ENCODE data around the gene RBBP4. TPM values are rescaled to one million over a fixed set of nuclear protein-coding genes. Genes with fewer than 3 reads are reported as not detected.
"Not testable (repeated sequence)": the region's sequence is repeated elsewhere in the genome, so short reads cannot be mapped to it uniquely, and the experiment has no call there.

RBBP4 gene
- total RNA-seq, 1 donor from 2014 or later, result 155 TPM

DNA sequence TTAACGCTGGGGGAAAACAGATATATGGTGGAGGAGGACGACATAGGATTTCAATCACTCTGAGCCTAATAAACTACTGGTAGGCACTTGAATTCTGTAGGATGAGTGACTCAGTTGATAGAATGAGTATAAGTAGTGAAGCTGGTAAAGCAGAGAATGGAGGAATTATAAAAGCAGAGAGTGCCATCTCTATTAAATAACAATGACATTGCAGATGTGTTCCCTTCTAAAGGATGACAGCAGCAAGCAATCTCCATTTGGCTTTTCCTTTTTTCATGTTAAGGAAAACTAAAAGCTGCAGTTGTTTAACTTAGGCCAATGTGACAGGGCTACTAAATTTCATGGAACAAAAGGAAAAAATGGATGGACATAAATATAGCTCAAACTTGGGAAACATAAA, 18.2 kb upstream of the RBBP4 start:
- TF ChIP-seq, protein P1, sequence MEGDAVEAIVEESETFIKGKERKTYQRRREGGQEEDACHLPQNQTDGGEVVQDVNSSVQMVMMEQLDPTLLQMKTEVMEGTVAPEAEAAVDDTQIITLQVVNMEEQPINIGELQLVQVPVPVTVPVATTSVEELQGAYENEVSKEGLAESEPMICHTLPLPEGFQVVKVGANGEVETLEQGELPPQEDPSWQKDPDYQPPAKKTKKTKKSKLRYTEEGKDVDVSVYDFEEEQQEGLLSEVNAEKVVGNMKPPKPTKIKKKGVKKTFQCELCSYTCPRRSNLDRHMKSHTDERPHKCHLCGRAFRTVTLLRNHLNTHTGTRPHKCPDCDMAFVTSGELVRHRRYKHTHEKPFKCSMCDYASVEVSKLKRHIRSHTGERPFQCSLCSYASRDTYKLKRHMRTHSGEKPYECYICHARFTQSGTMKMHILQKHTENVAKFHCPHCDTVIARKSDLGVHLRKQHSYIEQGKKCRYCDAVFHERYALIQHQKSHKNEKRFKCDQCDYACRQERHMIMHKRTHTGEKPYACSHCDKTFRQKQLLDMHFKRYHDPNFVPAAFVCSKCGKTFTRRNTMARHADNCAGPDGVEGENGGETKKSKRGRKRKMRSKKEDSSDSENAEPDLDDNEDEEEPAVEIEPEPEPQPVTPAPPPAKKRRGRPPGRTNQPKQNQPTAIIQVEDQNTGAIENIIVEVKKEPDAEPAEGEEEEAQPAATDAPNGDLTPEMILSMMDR (IDR thresholded peaks at IDR 0.05), result no peak
- Mint-ChIP-seq H3K36me3 (ENCODE audit: low read depth) (peaks cover 3% of the 10 kb centered on the region), H3K4me3 (ENCODE audit: unreplicated experiment) (no peak overlapping the region), H3K27ac (ENCODE audit: unreplicated experiment) (peak overlapping the region; percentile 6), H3K9me3 (ENCODE audit: low read depth) (no peaks in the 10 kb centered on the region), H3K27me3 (ENCODE audit: low read depth) (no peaks in the 10 kb centered on the region), H3K4me1 (ENCODE audit: low read depth) (peaks cover 9% of the 10 kb centered on the region)
- no peak for DNase-seq (ENCODE audit: low spot score)

DNA sequence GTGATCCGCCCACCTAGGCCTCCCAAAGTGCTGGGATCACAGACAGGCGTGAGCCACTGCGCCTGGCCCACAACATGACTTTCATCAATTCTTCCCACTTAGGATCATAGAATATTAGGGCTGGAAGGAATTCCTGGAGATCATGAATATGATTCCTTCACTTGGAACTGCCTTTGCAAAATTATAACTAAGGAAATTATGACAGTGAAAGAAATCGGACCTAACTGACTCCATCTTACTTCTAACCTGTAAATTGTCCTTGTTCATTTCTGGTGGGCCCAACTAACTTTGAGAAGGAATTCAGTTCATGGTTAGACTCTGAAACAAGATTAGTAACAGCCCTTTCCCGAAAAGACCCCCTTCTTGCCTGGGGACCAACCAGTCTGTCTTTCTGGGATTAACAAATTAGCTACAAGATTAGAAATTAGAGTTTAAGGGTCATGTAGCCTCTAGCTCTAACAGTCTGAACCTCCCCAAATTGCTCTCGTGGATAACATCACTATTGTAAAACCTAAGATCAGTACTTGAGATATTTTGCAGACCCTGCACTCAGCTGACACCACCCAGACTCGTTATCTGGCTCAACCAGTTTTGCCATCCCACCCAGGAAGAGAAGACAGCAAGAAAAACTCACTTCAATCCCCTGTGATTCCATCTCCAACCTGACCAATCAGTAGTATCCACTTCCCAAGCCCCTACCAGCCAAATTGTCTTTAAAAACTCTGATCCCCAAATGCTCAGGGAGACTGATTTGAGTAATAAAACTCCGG, 15.3 kb upstream of the RBBP4 start:
- Mint-ChIP-seq H3K4me1 (ENCODE audit: low read depth) (peaks cover 15% of the 10 kb centered on the region), H3K9me3 (ENCODE audit: low read depth) (no peaks in the 10 kb centered on the region), H3K4me3 (ENCODE audit: unreplicated experiment) (no peak overlapping the region), H3K36me3 (ENCODE audit: low read depth) (peaks cover 3% of the 10 kb centered on the region), H3K27me3 (ENCODE audit: low read depth) (no peaks in the 10 kb centered on the region), H3K27ac (ENCODE audit: unreplicated experiment) (no peak overlapping the region)
- TF ChIP-seq, protein P1 (IDR thresholded peaks at IDR 0.05), result no peak
- peak; percentile 34 for DNase-seq (ENCODE audit: low spot score)

DNA sequence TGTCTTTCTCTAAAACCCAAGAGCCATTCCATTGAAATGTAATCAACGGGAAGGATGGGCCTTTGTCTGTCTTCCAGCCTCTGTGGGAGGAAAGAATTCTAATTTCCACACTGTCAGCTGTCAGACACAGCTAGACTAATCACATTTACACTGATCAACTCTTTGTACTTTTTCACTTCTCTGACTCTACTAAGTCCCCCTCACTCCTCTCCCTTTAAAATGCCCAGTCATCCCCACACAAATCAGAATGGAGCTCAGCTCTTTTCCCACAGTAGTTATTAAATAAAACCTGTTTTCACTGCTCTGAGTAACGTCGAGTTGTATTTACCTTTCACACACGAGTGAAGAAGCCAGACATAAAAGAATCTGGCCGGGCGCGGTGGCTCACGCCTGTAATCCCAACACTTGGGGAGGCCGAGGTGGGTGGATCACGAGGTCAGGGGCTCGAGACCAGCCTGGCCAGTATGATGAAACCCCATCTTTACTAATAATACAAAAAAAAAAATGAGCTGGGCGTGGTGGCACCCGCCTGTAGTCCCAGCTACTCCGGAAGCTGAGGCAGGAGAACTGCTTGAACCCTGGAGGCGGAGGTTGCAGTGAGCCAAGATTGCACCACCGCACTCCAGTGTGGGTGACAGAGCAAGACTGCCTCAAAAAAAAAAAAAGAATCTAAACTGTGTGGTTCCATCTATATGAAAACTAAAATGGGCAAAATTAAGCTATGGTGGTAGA, 13.9 kb upstream of the RBBP4 start:
- H3K27me3 Mint-ChIP-seq (ENCODE audit: low read depth), result no peaks in the 10 kb centered on the region
- H3K4me3 Mint-ChIP-seq (ENCODE audit: unreplicated experiment), result no peak overlapping the region
- peak; percentile 40 for DNase-seq (ENCODE audit: low spot score)
- peaks cover 3% of the 10 kb centered on the region for H3K36me3 Mint-ChIP-seq (ENCODE audit: low read depth)
- H3K4me1 Mint-ChIP-seq (ENCODE audit: low read depth), result peaks cover 15% of the 10 kb centered on the region
- H3K9me3 Mint-ChIP-seq (ENCODE audit: low read depth), result no peaks in the 10 kb centered on the region
- TF ChIP-seq, protein P1 (IDR thresholded peaks at IDR 0.05), result no peak
- peak overlapping the region; percentile 79 for H3K27ac Mint-ChIP-seq (ENCODE audit: unreplicated experiment)

DNA sequence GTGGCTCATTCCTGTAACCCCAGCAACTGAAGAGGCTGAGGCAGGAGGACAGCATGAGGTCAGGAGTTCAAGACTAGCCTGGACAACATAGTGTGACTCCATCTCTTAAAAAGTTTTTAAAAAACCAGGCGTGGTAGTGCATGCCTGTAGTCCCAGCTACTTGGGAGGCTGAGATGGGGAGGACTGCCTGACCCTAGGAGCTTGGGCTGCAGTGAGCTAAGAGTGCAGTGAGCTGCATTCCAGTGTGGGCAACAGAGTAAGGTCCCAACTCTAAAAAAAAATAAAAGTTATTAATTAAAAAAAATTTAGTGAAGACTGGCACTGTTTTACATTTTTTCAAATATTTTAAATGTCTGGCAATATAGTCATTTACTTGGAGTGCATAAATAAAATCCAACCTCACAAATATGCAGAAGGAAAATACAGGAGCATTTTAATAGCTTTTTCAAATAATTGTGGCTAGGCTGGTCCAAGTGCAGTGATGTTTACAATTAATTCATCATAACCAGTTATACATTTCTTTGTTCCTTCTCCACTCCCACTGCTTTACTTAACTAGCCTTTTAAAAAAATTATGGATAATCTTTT, 11.4 kb upstream of the RBBP4 start:
- Mint-ChIP-seq H3K36me3 (ENCODE audit: low read depth) (no peaks in the 10 kb centered on the region), H3K27ac (ENCODE audit: unreplicated experiment) (peak overlapping the region; percentile 74), H3K4me1 (ENCODE audit: low read depth) (peaks cover 15% of the 10 kb centered on the region), H3K27me3 (ENCODE audit: low read depth) (no peaks in the 10 kb centered on the region), H3K9me3 (ENCODE audit: low read depth) (no peaks in the 10 kb centered on the region), H3K4me3 (ENCODE audit: unreplicated experiment) (no peak overlapping the region)
- no peak for DNase-seq (ENCODE audit: low spot score)
- TF ChIP-seq, protein P1 (IDR thresholded peaks at IDR 0.05), result no peak

DNA sequence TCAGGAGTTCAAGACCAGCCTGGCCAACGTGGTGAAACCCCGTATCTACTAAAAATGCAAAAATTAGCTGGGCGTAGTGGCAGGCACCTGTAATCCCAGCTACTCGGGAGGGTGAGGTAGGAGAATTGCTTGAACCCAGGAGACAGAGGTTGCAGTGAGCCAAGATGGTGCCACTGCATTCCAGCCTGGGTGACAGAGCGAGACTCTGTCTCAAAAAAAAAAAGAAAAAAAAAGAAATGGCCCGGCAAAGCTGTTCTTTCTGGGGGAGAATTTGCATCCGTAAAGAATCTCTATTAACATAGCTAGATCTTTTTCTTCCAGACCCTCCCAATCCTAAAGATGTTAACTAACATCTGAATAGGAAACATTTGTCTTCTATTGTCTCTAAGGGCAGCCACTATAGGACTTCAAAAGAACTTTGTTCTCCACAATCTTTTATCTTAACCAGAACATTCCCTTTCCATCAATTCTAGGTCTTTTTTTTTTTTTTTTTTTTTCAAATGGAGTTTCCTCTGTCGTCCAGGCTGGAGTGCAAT, 8.6 kb upstream of the RBBP4 start:
- not testable (repeated sequence) for H3K4me1 Mint-ChIP-seq (ENCODE audit: low read depth); H3K4me3 Mint-ChIP-seq (ENCODE audit: unreplicated experiment); H3K9me3 Mint-ChIP-seq (ENCODE audit: low read depth); DNase-seq (ENCODE audit: low spot score); H3K27ac Mint-ChIP-seq (ENCODE audit: unreplicated experiment); H3K27me3 Mint-ChIP-seq (ENCODE audit: low read depth); H3K36me3 Mint-ChIP-seq (ENCODE audit: low read depth)
